Immature natural killer cell (primary cell): ENCODE measurements around the gene ZBTB2. TPM values are rescaled to one million over a fixed set of nuclear protein-coding genes. Genes with fewer than 3 reads are reported as not detected.
"Not testable (repeated sequence)": the region's sequence is repeated elsewhere in the genome, so short reads cannot be mapped to it uniquely, and the experiment has no call there.

Experiments used
- DNase-seq, 3 donors: peaks; one replicate each; pipeline ENCODE4 v3.0.0; 2022; ENCODE audit warnings: mixed read lengths in 1 of 3
- H3K27ac Mint-ChIP-seq, 6 donors: one replicate each; pipeline ENCODE4 v1.8.0; 2020; ENCODE audit warnings: mixed read lengths in 6 of 6, mild to moderate bottlenecking in 5 of 6, inconsistent platforms in 4 of 6, moderate library complexity in 3 of 6
- H3K27me3 Mint-ChIP-seq, 3 donors: one replicate each; pipeline ENCODE4 v1.8.0; 2020 to 2021; ENCODE audit warnings: low read depth in 3 of 3, mild to moderate bottlenecking in 3 of 3, mixed read lengths in 3 of 3, moderate library complexity in 3 of 3, inconsistent platforms in 1 of 3
- H3K36me3 Mint-ChIP-seq, 3 donors: one replicate each; pipeline ENCODE4 v1.8.0; 2020; ENCODE audit warnings: mixed read lengths in 3 of 3, inconsistent platforms in 2 of 3, mild to moderate bottlenecking in 2 of 3
- H3K4me1 Mint-ChIP-seq, 2 donors: one replicate each; pipeline ENCODE4 v1.8.0; 2020; ENCODE audit warnings: inconsistent platforms in 2 of 2, mild to moderate bottlenecking in 2 of 2, mixed read lengths in 2 of 2, moderate library complexity in 1 of 2
- H3K4me3 Mint-ChIP-seq, 5 donors: one replicate each; pipeline ENCODE4 v1.8.0; 2020; ENCODE audit warnings: mild to moderate bottlenecking in 5 of 5, mixed read lengths in 5 of 5, inconsistent platforms in 3 of 5, moderate library complexity in 3 of 5
- H3K9me3 Mint-ChIP-seq, 6 donors: one replicate each; pipeline ENCODE4 v1.8.0; 2020; ENCODE audit warnings: mild to moderate bottlenecking in 6 of 6, mixed read lengths in 6 of 6, inconsistent platforms in 4 of 6, moderate library complexity in 3 of 6
- polyA plus RNA-seq, 3 donors: library from polyadenylated mRNA; unstranded; fragments of 300-500 nt; fragmentation: Illumina TruSeq; gene quantifications; one replicate each; pipeline ENCODE4 v1.2.3, GENCODE V29; 2021

Gene ZBTB2
- polyA plus RNA-seq, 3 donors from 2014 or later, result 11.5 to 27.5 (median 24.1) TPM

DNA sequence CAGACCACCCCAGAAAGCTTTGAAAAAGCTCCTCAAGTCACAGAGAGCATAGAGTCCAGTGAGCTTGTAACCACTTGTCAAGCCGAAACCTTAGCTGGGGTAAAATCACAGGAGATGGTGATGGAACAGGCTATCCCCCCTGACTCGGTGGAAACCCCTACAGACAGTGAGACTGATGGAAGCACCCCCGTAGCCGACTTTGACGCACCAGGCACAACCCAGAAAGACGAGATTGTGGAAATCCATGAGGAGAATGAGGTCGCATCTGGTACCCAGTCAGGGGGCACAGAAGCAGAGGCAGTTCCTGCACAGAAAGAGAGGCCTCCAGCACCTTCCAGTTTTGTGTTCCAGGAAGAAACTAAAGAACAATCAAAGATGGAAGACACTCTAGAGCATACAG is 39.6 kb downstream of the ZBTB2 start:
- Mint-ChIP-seq H3K27ac (no peak overlapping the region), H3K4me3 (no peak overlapping the region), H3K9me3 (no peaks in the 10 kb centered on the region), H3K27me3 (no peaks in the 10 kb centered on the region), H3K4me1 (no peaks in the 10 kb centered on the region), H3K36me3 (peaks cover 5 to 17% (median 9%) of the 10 kb centered on the region in 3 donors)
- no peak for DNase-seq

DNA sequence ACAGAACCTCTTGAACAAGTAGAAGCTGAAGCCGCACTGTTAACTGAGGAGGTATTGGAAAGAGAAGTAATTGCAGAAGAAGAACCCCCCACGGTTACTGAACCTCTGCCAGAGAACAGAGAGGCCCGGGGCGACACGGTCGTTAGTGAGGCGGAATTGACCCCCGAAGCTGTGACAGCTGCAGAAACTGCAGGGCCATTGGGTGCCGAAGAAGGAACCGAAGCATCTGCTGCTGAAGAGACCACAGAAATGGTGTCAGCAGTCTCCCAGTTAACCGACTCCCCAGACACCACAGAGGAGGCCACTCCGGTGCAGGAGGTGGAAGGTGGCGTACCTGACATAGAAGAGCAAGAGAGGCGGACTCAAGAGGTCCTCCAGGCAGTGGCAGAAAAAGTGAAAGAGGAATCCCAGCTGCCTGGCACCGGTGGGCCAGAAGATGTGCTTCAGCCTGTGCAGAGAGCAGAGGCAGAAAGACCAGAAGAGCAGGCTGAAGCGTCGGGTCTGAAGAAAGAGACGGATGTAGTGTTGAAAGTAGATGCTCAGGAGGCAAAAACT is 40.1 kb downstream of the ZBTB2 start:
- no peaks in the 10 kb centered on the region for H3K27me3 Mint-ChIP-seq
- H3K4me1 Mint-ChIP-seq, result no peaks in the 10 kb centered on the region
- H3K4me3 Mint-ChIP-seq, result no peak overlapping the region
- H3K27ac Mint-ChIP-seq, result no peak overlapping the region
- H3K9me3 Mint-ChIP-seq, result no peaks in the 10 kb centered on the region
- DNase-seq, result no peak
- peaks cover 5 to 17% (median 11%) of the 10 kb centered on the region in 3 donors for H3K36me3 Mint-ChIP-seq

DNA sequence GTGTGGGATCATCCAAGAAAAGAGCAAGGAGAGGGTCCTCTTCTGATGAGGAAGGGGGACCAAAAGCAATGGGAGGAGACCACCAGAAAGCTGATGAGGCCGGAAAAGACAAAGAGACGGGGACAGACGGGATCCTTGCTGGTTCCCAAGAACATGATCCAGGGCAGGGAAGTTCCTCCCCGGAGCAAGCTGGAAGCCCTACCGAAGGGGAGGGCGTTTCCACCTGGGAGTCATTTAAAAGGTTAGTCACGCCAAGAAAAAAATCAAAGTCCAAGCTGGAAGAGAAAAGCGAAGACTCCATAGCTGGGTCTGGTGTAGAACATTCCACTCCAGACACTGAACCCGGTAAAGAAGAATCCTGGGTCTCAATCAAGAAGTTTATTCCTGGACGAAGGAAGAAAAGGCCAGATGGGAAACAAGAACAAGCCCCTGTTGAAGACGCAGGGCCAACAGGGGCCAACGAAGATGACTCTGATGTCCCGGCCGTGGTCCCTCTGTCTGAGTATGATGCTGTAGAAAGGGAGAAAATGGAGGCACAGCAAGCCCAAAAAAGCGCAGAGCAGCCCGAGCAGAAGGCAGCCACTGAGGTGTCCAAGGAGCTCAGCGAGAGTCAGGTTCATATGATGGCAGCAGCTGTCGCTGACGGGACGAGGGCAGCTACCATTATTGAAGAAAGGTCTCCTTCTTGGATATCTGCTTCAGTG is 40.8 kb downstream of the ZBTB2 start:
- DNase-seq, result no peak
- Mint-ChIP-seq H3K27ac (peak overlapping the region in 1 of 6 donors; percentile 40), H3K27me3 (peaks cover 0 to 2% (median 0%) of the 10 kb centered on the region in 3 donors), H3K9me3 (no peaks in the 10 kb centered on the region), H3K4me1 (no peaks in the 10 kb centered on the region), H3K4me3 (no peak overlapping the region), H3K36me3 (peaks cover 5 to 17% (median 14%) of the 10 kb centered on the region in 3 donors)

DNA sequence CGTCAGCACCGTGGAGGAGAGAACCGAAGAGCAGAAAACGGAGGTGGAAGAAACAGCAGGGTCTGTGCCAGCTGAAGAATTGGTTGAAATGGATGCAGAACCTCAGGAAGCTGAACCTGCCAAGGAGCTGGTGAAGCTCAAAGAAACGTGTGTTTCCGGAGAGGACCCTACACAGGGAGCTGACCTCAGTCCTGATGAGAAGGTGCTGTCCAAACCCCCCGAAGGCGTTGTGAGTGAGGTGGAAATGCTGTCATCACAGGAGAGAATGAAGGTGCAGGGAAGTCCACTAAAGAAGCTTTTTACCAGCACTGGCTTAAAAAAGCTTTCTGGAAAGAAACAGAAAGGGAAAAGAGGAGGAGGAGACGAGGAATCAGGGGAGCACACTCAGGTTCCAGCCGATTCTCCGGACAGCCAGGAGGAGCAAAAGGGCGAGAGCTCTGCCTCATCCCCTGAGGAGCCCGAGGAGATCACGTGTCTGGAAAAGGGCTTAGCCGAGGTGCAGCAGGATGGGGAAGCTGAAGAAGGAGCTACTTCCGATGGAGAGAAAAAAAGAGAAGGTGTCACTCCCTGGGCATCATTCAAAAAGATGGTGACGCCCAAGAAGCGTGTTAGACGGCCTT is 41.6 kb downstream of the ZBTB2 start:
- DNase-seq, result no peak
- Mint-ChIP-seq H3K4me3 (no peak overlapping the region), H3K27ac (peak overlapping the region in 1 of 6 donors; percentile 32), H3K36me3 (peaks cover 5 to 17% (median 14%) of the 10 kb centered on the region in 3 donors), H3K27me3 (peaks cover 0 to 2% (median 0%) of the 10 kb centered on the region in 3 donors), H3K9me3 (no peaks in the 10 kb centered on the region), H3K4me1 (no peaks in the 10 kb centered on the region)

- H3K36me3 Mint-ChIP-seq, H3K4me3 Mint-ChIP-seq, H3K27me3 Mint-ChIP-seq, DNase-seq, H3K27ac Mint-ChIP-seq, H3K9me3 Mint-ChIP-seq, H3K4me1 Mint-ChIP-seq: not testable (repeated sequence)
Measured at GRCh38 chr6:151342750-151343149, 48.6 kb downstream of the ZBTB2 start.

- Mint-ChIP-seq H3K36me3 (peaks cover 0 to 5% (median 0%) of the 10 kb centered on the region in 3 donors), H3K9me3 (no peaks in the 10 kb centered on the region), H3K27ac (no peak overlapping the region), H3K27me3 (peaks cover 0 to 4% (median 3%) of the 10 kb centered on the region in 3 donors), H3K4me3 (no peak overlapping the region), H3K4me1 (no peaks in the 10 kb centered on the region)
- no peak for DNase-seq
Measured at GRCh38 chr6:151341476-151342195, 49.7 kb downstream of the ZBTB2 start.

- Mint-ChIP-seq H3K9me3 (no peaks in the 10 kb centered on the region), H3K27ac (no peak overlapping the region), H3K4me1 (no peaks in the 10 kb centered on the region), H3K36me3 (no peaks in the 10 kb centered on the region), H3K27me3 (peaks cover 0 to 3% (median 2%) of the 10 kb centered on the region in 3 donors), H3K4me3 (no peak overlapping the region)
- DNase-seq, result no peak
Measured at GRCh38 chr6:151340219-151340978, 51.0 kb downstream of the ZBTB2 start.

- Mint-ChIP-seq H3K27me3 (peaks cover 0 to 3% (median 0%) of the 10 kb centered on the region in 3 donors), H3K4me1 (peaks cover 0 to 6% of the 10 kb centered on the region in 2 donors), H3K9me3 (no peaks in the 10 kb centered on the region), H3K27ac (no peak overlapping the region), H3K4me3 (no peak overlapping the region), H3K36me3 (no peaks in the 10 kb centered on the region)
- DNase-seq, result no peak
Measured at GRCh38 chr6:151339369-151339768, 52.0 kb downstream of the ZBTB2 start.

GRCh38 chr6:151338651-151339200 is 52.6 kb downstream of the ZBTB2 start:
- no peak for DNase-seq
- H3K9me3 Mint-ChIP-seq, result no peaks in the 10 kb centered on the region
- no peaks in the 10 kb centered on the region for H3K36me3 Mint-ChIP-seq
- peaks cover 0 to 6% of the 10 kb centered on the region in 2 donors for H3K4me1 Mint-ChIP-seq
- H3K27ac Mint-ChIP-seq, result no peak overlapping the region
- H3K27me3 Mint-ChIP-seq, result peaks cover 0 to 3% (median 3%) of the 10 kb centered on the region in 3 donors
- H3K4me3 Mint-ChIP-seq, result no peak overlapping the region

DNA sequence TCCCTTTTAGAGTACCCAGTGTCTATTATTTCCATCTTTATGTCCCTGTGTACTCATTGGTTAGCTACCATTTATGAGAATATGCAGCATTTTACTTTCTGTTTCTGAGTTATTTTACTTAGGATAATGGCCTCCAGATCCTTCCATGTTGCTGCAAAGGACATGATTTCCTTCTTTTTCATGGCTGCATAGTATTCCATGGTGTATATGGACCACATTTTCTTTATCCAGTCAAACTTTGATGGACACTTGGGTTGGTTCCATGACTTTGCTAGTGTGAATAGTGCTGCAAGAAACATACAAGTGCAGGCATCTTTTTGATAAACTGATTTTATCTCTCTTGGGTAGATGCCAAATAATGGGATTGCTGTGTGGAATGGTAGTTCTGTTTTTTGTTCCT is 55.4 kb downstream of the ZBTB2 start:
- H3K36me3 Mint-ChIP-seq, result no peaks in the 10 kb centered on the region
- no peak overlapping the region for H3K27ac Mint-ChIP-seq
- no peaks in the 10 kb centered on the region for H3K9me3 Mint-ChIP-seq
- no peak for DNase-seq
- peaks cover 0 to 4% (median 3%) of the 10 kb centered on the region in 3 donors for H3K27me3 Mint-ChIP-seq
- peaks cover 3 to 6% of the 10 kb centered on the region in 2 donors for H3K4me1 Mint-ChIP-seq
- H3K4me3 Mint-ChIP-seq, result no peak overlapping the region

- peaks cover 10 to 27% (median 15%) of the 10 kb centered on the region in 3 donors for H3K27me3 Mint-ChIP-seq
- H3K9me3 Mint-ChIP-seq, result no peaks in the 10 kb centered on the region
- DNase-seq, result no peak
- no peak overlapping the region for H3K4me3 Mint-ChIP-seq
- H3K4me1 Mint-ChIP-seq, result peaks cover 12 to 21% of the 10 kb centered on the region in 2 donors
- H3K27ac Mint-ChIP-seq, result no peak overlapping the region
- no peaks in the 10 kb centered on the region for H3K36me3 Mint-ChIP-seq
Measured at GRCh38 chr6:151330130-151330696, 61.1 kb downstream of the ZBTB2 start.

GRCh38 chr6:151327101-151327500 is 64.3 kb downstream of the ZBTB2 start:
- Mint-ChIP-seq H3K9me3 (no peaks in the 10 kb centered on the region), H3K4me3 (no peak overlapping the region), H3K27me3 (peaks cover 12 to 39% (median 19%) of the 10 kb centered on the region in 3 donors), H3K36me3 (no peaks in the 10 kb centered on the region), H3K27ac (no peak overlapping the region), H3K4me1 (peaks cover 20 to 32% of the 10 kb centered on the region in 2 donors)
- DNase-seq, result no peak
